HepG2 (cell line): ENCODE measurements around the gene ABCC3. TPM values are rescaled to one million over a fixed set of nuclear protein-coding genes. Genes with fewer than 3 reads are reported as not detected.
A peak's percentile ranks its signal among the peaks of the same experiment; 100 is the strongest.

Source experiments
- MZF1 ChIP-seq: sonication (generic); formaldehyde crosslinking; IDR thresholded peaks from 2 replicates; pipeline ENCODE4 v1.8.1; 2023; ENCODE audit warnings: mild to moderate bottlenecking, missing genetic modification reagents, borderline replicate concordance
- NONO ChIP-seq, 2 experiments: fragments of 450-650 bp in 1 of 2; sonication (generic) in 1 of 2; formaldehyde crosslinking in 1 of 2; IDR thresholded peaks in 1 of 2; conservative IDR thresholded peaks in 1 of 2; 2 replicates each; pipeline versions ENCODE4 v1.6.1 to v1.8.0; 2017 to 2022; ENCODE audit warnings: mild to moderate bottlenecking in 1 of 2, missing genetic modification reagents in 1 of 2, moderate library complexity in 1 of 2
- POLR2G ChIP-seq: fragments of 200-400 bp; formaldehyde crosslinking; IDR thresholded peaks from 2 replicates; pipeline ENCODE4 v1.6.1; 2018; ENCODE audit warnings: mild to moderate bottlenecking, low read depth, low read length, moderate library complexity
- PTBP1 ChIP-seq: fragments of 200-400 bp; formaldehyde crosslinking; IDR thresholded peaks from 2 replicates; pipeline ENCODE4 v1.6.1; 2018; ENCODE audit warnings: low read length, low read depth; ENCODE audit not compliant: poor library complexity, severe bottlenecking
- SCMH1 ChIP-seq: sonication (generic); formaldehyde crosslinking; IDR thresholded peaks from 2 replicates; pipeline ENCODE4 v1.9.0; 2021; ENCODE audit warnings: missing genetic modification reagents, mild to moderate bottlenecking, borderline replicate concordance
- SSRP1 ChIP-seq: IDR thresholded peaks from 2 replicates; pipeline ENCODE4 v1.6.1; 2016; ENCODE audit warnings: control low read depth
- TEAD2 ChIP-seq: sonication (generic); formaldehyde crosslinking; IDR thresholded peaks from 2 replicates; pipeline ENCODE4 v1.9.0; 2021; ENCODE audit warnings: missing genetic modification reagents
- ZNF383 ChIP-seq: sonication (generic); formaldehyde crosslinking; IDR thresholded peaks from 2 replicates; pipeline ENCODE4 v1.4.0; 2020; ENCODE audit warnings: missing genetic modification reagents, mild to moderate bottlenecking, borderline replicate concordance
- ZNF460 ChIP-seq: sonication (generic); formaldehyde crosslinking; IDR thresholded peaks from 2 replicates; pipeline ENCODE4 v1.5.1; 2020; ENCODE audit warnings: missing genetic modification reagents, mild to moderate bottlenecking, borderline replicate concordance
- ZNF607 ChIP-seq: sonication (generic); formaldehyde crosslinking; IDR thresholded peaks from 2 replicates; pipeline ENCODE4 v1.5.1; 2020; ENCODE audit warnings: missing genetic modification reagents, mild to moderate bottlenecking, borderline replicate concordance
- ZNF709 ChIP-seq: sonication (generic); formaldehyde crosslinking; IDR thresholded peaks from 2 replicates; pipeline ENCODE4 v1.5.0; 2020; ENCODE audit warnings: mild to moderate bottlenecking, missing genetic modification reagents
- polyA plus RNA-seq, 8 experiments: library from polyadenylated mRNA; depleted of rRNA in 3 of 8; stranded (reverse) in 7 of 8; unstranded in 1 of 8; fragments of >200 nt; fragmentation: Illumina TruSeq in 4 of 8; extraction: Trizol in 4 of 8; gene quantifications; 2 replicates each; pipeline versions ENCODE4 v1.2.1 to v1.2.3, GENCODE V29; 2011 to 2016; ENCODE audit warnings: low read depth in 4 of 8, missing spikeins in 1 of 8, mixed read lengths in 1 of 8; ENCODE audit not compliant: insufficient read depth in 1 of 8
- total RNA-seq, 5 experiments: library from RNA; depleted of rRNA; stranded (reverse); fragments of >200 nt; fragmentation: Illumina TruSeq; extraction: Trizol; gene quantifications; 2 replicates each; pipeline ENCODE4 v1.2.3, GENCODE V29; 2016; ENCODE audit warnings: low read depth in 1 of 5
- TF ChIP-seq, protein P1 (sequence below): sonication (generic); formaldehyde crosslinking; IDR thresholded peaks from 2 replicates; pipeline ENCODE4 v1.9.0; 2021; ENCODE audit warnings: missing genetic modification reagents, borderline replicate concordance
- TF ChIP-seq, protein P2 (sequence below): sonication (generic); formaldehyde crosslinking; IDR thresholded peaks from 2 replicates; pipeline ENCODE4 v1.9.0; 2021; ENCODE audit warnings: missing genetic modification reagents, mild to moderate bottlenecking, borderline replicate concordance
- TF ChIP-seq, protein P3 (sequence below): sonication (generic); formaldehyde crosslinking; IDR thresholded peaks from 2 replicates; pipeline ENCODE4 v1.9.0; 2021; ENCODE audit warnings: missing genetic modification reagents, borderline replicate concordance
- TF ChIP-seq, protein P4 (sequence below): IDR thresholded peaks from 2 replicates; pipeline ENCODE4 v1.6.1; 2012; ENCODE audit warnings: low read depth, low read length, improper control_type of control experiment
- TF ChIP-seq, protein P5 (sequence below): sonication (generic); formaldehyde crosslinking; IDR thresholded peaks from 2 replicates; pipeline ENCODE4 v1.5.0; 2020; ENCODE audit warnings: missing genetic modification reagents

Gene ABCC3
- total and polyA plus RNA-seq, 2 of the 13 experiments (the other 11 are each of a cell fraction or from before 2014, with no cell fraction given): 25.2 to 50.7 TPM

DNA sequence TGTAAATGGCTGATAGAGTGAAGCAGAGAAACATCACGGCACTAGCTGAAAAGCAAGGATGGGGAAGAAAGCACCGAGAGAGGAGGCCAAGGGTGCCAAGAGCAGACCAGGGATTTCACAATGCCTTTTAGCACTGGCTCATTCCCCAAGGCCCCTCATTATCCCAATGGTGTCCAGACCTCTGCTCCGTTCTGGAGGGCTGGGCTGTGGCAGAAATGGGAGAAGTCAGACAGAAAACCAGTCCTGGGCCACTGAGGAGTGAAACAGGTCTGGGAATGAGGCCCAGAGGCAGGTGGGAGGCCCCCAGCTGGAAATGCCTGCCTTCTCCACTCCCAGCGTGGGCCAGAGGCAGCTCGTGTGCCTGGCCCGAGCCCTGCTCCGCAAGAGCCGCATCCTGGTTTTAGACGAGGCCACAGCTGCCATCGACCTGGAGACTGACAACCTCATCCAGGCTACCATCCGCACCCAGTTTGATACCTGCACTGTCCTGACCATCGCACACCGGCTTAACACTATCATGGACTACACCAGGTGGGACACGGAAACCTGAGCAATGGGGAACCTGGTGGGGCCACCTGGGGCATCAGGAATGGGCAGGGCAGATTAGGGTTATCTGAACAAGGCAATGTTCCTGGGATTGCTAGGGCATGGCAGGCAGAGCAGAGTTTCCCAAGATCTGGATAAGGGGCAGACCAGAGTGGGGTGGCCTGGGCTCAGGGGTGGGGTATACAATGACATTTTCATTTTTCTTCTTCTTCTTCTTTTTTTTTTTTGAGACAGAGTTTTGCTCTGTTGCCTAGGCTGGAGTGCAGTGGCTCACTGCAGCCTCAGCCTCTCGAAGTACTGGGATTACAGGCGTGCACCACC lies 52.8 kb downstream of the ABCC3 start (continued):
- no peak for TF ChIP-seq PTBP1
- 0 out of 2 replicates have a peak, but pooled peaks have one; percentile 47 for TF ChIP-seq MZF1 (CRISPR knock-in tag)
- no peak for TF ChIP-seq ZNF607
- no peak for TF ChIP-seq SCMH1 (CRISPR knock-in tag)
- TF ChIP-seq ZNF709 (CRISPR knock-in tag): peak; percentile 39; the same call in 1 of the 2 replicates
- TF ChIP-seq NONO (IDR thresholded peaks at IDR 0.05): no peak
- TF ChIP-seq NONO (CRISPR knock-in tag; conservative IDR thresholded peaks at IDR 0.05): peak; percentile 70; the same call in 1 of the 2 replicates
- TF ChIP-seq, protein P1, sequence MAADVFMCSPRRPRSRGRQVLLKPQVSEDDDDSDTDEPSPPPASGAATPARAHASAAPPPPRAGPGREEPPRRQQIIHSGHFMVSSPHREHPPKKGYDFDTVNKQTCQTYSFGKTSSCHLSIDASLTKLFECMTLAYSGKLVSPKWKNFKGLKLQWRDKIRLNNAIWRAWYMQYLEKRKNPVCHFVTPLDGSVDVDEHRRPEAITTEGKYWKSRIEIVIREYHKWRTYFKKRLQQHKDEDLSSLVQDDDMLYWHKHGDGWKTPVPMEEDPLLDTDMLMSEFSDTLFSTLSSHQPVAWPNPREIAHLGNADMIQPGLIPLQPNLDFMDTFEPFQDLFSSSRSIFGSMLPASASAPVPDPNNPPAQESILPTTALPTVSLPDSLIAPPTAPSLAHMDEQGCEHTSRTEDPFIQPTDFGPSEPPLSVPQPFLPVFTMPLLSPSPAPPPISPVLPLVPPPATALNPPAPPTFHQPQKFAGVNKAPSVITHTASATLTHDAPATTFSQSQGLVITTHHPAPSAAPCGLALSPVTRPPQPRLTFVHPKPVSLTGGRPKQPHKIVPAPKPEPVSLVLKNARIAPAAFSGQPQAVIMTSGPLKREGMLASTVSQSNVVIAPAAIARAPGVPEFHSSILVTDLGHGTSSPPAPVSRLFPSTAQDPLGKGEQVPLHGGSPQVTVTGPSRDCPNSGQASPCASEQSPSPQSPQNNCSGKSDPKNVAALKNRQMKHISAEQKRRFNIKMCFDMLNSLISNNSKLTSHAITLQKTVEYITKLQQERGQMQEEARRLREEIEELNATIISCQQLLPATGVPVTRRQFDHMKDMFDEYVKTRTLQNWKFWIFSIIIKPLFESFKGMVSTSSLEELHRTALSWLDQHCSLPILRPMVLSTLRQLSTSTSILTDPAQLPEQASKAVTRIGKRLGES (CRISPR knock-in tag): peak; percentile 65; the same call in 1 of the 2 replicates
- TF ChIP-seq, protein P2, sequence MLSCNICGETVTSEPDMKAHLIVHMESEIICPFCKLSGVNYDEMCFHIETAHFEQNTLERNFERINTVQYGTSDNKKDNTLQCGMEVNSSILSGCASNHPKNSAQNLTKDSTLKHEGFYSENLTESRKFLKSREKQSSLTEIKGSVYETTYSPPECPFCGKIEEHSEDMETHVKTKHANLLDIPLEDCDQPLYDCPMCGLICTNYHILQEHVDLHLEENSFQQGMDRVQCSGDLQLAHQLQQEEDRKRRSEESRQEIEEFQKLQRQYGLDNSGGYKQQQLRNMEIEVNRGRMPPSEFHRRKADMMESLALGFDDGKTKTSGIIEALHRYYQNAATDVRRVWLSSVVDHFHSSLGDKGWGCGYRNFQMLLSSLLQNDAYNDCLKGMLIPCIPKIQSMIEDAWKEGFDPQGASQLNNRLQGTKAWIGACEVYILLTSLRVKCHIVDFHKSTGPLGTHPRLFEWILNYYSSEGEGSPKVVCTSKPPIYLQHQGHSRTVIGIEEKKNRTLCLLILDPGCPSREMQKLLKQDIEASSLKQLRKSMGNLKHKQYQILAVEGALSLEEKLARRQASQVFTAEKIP (CRISPR knock-in tag): no peak
- no peak for TF ChIP-seq ZNF460 (CRISPR knock-in tag)
- no peak for TF ChIP-seq TEAD2 (CRISPR knock-in tag)
- TF ChIP-seq SSRP1: no peak; the same call in 1 of the 2 replicates
- TF ChIP-seq ZNF383: peak; percentile 75; the same call in 1 of the 2 replicates
- TF ChIP-seq, protein P3, sequence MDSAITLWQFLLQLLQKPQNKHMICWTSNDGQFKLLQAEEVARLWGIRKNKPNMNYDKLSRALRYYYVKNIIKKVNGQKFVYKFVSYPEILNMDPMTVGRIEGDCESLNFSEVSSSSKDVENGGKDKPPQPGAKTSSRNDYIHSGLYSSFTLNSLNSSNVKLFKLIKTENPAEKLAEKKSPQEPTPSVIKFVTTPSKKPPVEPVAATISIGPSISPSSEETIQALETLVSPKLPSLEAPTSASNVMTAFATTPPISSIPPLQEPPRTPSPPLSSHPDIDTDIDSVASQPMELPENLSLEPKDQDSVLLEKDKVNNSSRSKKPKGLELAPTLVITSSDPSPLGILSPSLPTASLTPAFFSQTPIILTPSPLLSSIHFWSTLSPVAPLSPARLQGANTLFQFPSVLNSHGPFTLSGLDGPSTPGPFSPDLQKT: no peak
- no peak; the same call in 1 of the 2 replicates for TF ChIP-seq POLR2G
- TF ChIP-seq, protein P4, sequence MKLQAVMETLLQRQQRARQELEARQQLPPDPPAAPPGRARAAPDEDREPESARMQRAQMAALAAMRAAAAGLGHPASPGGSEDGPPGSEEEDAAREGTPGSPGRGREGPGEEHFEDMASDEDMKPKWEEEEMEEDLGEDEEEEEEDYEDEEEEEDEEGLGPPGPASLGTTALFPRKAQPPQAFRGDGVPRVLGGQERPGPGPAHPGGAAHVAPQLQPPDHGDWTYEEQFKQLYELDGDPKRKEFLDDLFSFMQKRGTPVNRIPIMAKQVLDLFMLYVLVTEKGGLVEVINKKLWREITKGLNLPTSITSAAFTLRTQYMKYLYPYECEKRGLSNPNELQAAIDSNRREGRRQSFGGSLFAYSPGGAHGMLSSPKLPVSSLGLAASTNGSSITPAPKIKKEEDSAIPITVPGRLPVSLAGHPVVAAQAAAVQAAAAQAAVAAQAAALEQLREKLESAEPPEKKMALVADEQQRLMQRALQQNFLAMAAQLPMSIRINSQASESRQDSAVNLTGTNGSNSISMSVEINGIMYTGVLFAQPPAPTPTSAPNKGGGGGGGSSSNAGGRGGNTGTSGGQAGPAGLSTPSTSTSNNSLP: peak; percentile 22; the same call in 1 of the 2 replicates
- TF ChIP-seq, protein P5, sequence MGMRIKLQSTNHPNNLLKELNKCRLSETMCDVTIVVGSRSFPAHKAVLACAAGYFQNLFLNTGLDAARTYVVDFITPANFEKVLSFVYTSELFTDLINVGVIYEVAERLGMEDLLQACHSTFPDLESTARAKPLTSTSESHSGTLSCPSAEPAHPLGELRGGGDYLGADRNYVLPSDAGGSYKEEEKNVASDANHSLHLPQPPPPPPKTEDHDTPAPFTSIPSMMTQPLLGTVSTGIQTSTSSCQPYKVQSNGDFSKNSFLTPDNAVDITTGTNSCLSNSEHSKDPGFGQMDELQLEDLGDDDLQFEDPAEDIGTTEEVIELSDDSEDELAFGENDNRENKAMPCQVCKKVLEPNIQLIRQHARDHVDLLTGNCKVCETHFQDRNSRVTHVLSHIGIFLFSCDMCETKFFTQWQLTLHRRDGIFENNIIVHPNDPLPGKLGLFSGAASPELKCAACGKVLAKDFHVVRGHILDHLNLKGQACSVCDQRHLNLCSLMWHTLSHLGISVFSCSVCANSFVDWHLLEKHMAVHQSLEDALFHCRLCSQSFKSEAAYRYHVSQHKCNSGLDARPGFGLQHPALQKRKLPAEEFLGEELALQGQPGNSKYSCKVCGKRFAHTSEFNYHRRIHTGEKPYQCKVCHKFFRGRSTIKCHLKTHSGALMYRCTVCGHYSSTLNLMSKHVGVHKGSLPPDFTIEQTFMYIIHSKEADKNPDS (CRISPR knock-in tag): no peak
